HepG2 (cell line): ENCODE results near the gene MXI1. TPM values are rescaled to one million over a fixed set of nuclear protein-coding genes. Genes with fewer than 3 reads are reported as not detected.

ENCODE experiments used
- BRCA1 ChIP-seq: sonication (generic); formaldehyde crosslinking; IDR thresholded peaks from 2 replicates; pipeline ENCODE4 v1.4.0; 2020; ENCODE audit warnings: missing genetic modification reagents
- FOXP1 ChIP-seq, 2 experiments: fragments of 450-650 bp in 1 of 2; IDR thresholded peaks; 2 replicates each; pipeline ENCODE4 v1.6.1; 2017 to 2018; ENCODE audit warnings: antibody characterized with exemption in 1 of 2
- GZF1 ChIP-seq: sonication (generic); formaldehyde crosslinking; IDR thresholded peaks from 2 replicates; pipeline ENCODE4 v1.5.1; 2020; ENCODE audit warnings: mild to moderate bottlenecking, missing genetic modification reagents
- HDAC2 ChIP-seq: sonication (generic); formaldehyde crosslinking; IDR thresholded peaks from 2 replicates; pipeline ENCODE4 v1.4.0; 2020; ENCODE audit warnings: missing genetic modification reagents
- LRRFIP1 ChIP-seq: sonication (generic); formaldehyde crosslinking; conservative IDR thresholded peaks from 2 replicates; pipeline ENCODE4 v1.4.0; 2020; ENCODE audit warnings: missing genetic modification reagents
- SMAD3 ChIP-seq: sonication (generic); formaldehyde crosslinking; IDR thresholded peaks from 2 replicates; pipeline ENCODE4 v1.4.0; 2020; ENCODE audit warnings: missing genetic modification reagents
- SOX13 ChIP-seq, 3 experiments: fragments of 450-650 bp in 1 of 3; sonication (generic) in 1 of 3; formaldehyde crosslinking in 1 of 3; IDR thresholded peaks in 2 of 3; conservative IDR thresholded peaks in 1 of 3; 2 replicates each; pipeline versions ENCODE4 v1.5.0 to v1.6.1; 2016 to 2020; ENCODE audit warnings: antibody characterized with exemption in 1 of 3, mild to moderate bottlenecking in 1 of 3, missing compliant biosample characterization in 1 of 3, missing genetic modification reagents in 1 of 3, moderate library complexity in 1 of 3
- ZEB1 ChIP-seq: IDR thresholded peaks from 2 replicates; pipeline ENCODE4 v1.6.1; 2012; ENCODE audit warnings: mild to moderate bottlenecking, low read depth, inconsistent platforms; ENCODE audit not compliant: insufficient replicate concordance
- ZNF12 ChIP-seq: sonication (generic); formaldehyde crosslinking; IDR thresholded peaks from 2 replicates; pipeline ENCODE4 v1.5.0; 2020; ENCODE audit warnings: missing genetic modification reagents
- ZNF136 ChIP-seq: sonication (generic); formaldehyde crosslinking; IDR thresholded peaks from 2 replicates; pipeline ENCODE4 v1.8.1; 2022; ENCODE audit warnings: low read depth, mild to moderate bottlenecking, moderate library complexity, missing genetic modification reagents
- ZNF225 ChIP-seq: sonication (generic); formaldehyde crosslinking; IDR thresholded peaks from 2 replicates; pipeline ENCODE4 v1.4.0; 2020; ENCODE audit warnings: mild to moderate bottlenecking, missing genetic modification reagents
- ZNF260 ChIP-seq: sonication (generic); formaldehyde crosslinking; IDR thresholded peaks from 2 replicates; pipeline ENCODE4 v1.4.0; 2020; ENCODE audit warnings: missing genetic modification reagents, low read depth, mild to moderate bottlenecking, borderline replicate concordance
- ZNF44 ChIP-seq: sonication (generic); formaldehyde crosslinking; IDR thresholded peaks from 2 replicates; pipeline ENCODE4 v1.5.1; 2020; ENCODE audit warnings: mild to moderate bottlenecking, missing genetic modification reagents
- ZNF556 ChIP-seq: sonication (generic); formaldehyde crosslinking; IDR thresholded peaks from 2 replicates; pipeline ENCODE4 v1.4.0; 2020; ENCODE audit warnings: mild to moderate bottlenecking, missing genetic modification reagents, borderline replicate concordance
- ZNF713 ChIP-seq: sonication (generic); formaldehyde crosslinking; IDR thresholded peaks from 2 replicates; pipeline ENCODE4 v1.4.0; 2020; ENCODE audit warnings: mild to moderate bottlenecking, missing genetic modification reagents
- ZSCAN25 ChIP-seq: sonication (generic); formaldehyde crosslinking; IDR thresholded peaks from 2 replicates; pipeline ENCODE4 v1.8.0; 2022; ENCODE audit warnings: mild to moderate bottlenecking, missing genetic modification reagents
- polyA plus RNA-seq, 8 experiments: library from polyadenylated mRNA; depleted of rRNA in 3 of 8; stranded (reverse) in 7 of 8; unstranded in 1 of 8; fragments of >200 nt; fragmentation: Illumina TruSeq in 4 of 8; extraction: Trizol in 4 of 8; gene quantifications; 2 replicates each; pipeline versions ENCODE4 v1.2.1 to v1.2.3, GENCODE V29; 2011 to 2016; ENCODE audit warnings: low read depth in 4 of 8, missing spikeins in 1 of 8, mixed read lengths in 1 of 8; ENCODE audit not compliant: insufficient read depth in 1 of 8
- total RNA-seq, 5 experiments: library from RNA; depleted of rRNA; stranded (reverse); fragments of >200 nt; fragmentation: Illumina TruSeq; extraction: Trizol; gene quantifications; 2 replicates each; pipeline ENCODE4 v1.2.3, GENCODE V29; 2016; ENCODE audit warnings: low read depth in 1 of 5
- TF ChIP-seq, protein P1 (sequence below): sonication (generic); IDR thresholded peaks from 2 replicates; pipeline ENCODE4 v1.6.1; 2016; ENCODE audit warnings: low read depth, borderline replicate concordance
- TF ChIP-seq, protein P2 (sequence below): IDR thresholded peaks from 2 replicates; pipeline ENCODE4 v1.6.1; 2016; ENCODE audit warnings: low read depth, missing genetic modification reagents, missing compliant biosample characterization
- TF ChIP-seq, protein P3 (sequence below): sonication (generic); formaldehyde crosslinking; IDR thresholded peaks from 2 replicates; pipeline ENCODE4 v1.8.0; 2022; ENCODE audit warnings: mild to moderate bottlenecking, missing genetic modification reagents

Gene MXI1
- total and polyA plus RNA-seq, 2 of the 13 experiments (the other 11 are each of a cell fraction or from before 2014, with no cell fraction given), result 6.6 to 22.0 TPM

DNA sequence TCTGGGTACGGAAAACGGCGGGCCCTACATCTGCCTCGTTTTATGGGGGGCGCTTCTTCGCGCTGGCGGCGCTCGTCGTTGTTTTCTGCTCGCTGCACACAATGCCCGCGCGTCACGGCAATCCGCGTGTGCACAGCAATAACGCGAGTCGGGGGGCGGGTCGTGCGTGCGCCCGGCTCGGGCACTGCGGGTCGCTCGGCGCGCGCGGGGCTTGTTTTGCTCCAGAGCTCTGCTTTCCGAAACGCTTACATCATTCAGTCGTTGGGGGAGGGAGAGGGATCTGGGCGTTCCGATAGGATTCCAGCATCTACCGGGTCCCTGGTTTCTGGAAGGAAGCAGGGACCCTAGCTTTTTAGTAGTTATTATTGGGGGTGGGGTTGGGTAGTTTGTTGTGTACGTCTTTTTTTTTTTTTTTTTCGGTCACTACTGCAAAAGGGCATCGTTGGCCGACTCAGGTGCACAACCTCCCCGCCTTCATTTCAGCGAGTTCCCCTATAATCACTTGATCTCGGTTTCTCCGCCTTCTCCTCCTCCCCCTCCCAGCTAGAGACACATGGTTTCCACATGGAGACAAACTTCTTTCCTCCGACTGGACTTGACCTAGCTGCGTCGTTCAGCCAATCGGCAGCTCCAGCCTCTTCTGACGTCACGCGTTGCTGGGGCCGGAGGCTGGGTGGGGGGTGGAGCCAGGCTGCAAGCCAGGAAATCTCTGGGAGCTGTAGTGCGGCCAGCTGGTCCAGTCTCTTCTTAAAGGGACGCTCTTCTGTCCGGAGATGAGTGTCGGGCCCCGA, 3.5 kb downstream of the MXI1 start (continued):
- TF ChIP-seq ZNF556 (CRISPR knock-in tag) (no peak; the same call in 1 of the 2 replicates), ZNF44 (CRISPR knock-in tag) (peak; percentile 58; the same call in 1 of the 2 replicates), FOXP1 (IDR thresholded peaks at IDR 0.05) (no peak), FOXP1 (CRISPR knock-in tag; IDR thresholded peaks at IDR 0.05) (no peak; the same call in 1 of the 2 replicates), ZSCAN25 (CRISPR knock-in tag) (no peak), SMAD3 (CRISPR knock-in tag) (no peak), LRRFIP1 (CRISPR knock-in tag) (no peak), ZEB1 (no peak), GZF1 (CRISPR knock-in tag) (no peak), ZNF136 (CRISPR knock-in tag) (no peak), ZNF225 (CRISPR knock-in tag) (peak; percentile 60; the same call in 1 of the 2 replicates), ZNF260 (CRISPR knock-in tag) (no peak), ZNF12 (no peak), ZNF713 (no peak), SOX13 (IDR thresholded peaks at IDR 0.05) (no peak), SOX13 (CRISPR knock-in tag; conservative IDR thresholded peaks at IDR 0.05 in 1 of 2, IDR thresholded peaks at IDR 0.05 in 1 of 2) (no peak; a peak in 1 of 4 replicates), BRCA1 (no peak), HDAC2 (CRISPR knock-in tag) (no peak)
- TF ChIP-seq, protein P1, sequence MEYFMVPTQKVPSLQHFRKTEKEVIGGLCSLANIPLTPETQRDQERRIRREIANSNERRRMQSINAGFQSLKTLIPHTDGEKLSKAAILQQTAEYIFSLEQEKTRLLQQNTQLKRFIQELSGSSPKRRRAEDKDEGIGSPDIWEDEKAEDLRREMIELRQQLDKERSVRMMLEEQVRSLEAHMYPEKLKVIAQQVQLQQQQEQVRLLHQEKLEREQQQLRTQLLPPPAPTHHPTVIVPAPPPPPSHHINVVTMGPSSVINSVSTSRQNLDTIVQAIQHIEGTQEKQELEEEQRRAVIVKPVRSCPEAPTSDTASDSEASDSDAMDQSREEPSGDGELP, result peak; percentile 94
- TF ChIP-seq, protein P2, sequence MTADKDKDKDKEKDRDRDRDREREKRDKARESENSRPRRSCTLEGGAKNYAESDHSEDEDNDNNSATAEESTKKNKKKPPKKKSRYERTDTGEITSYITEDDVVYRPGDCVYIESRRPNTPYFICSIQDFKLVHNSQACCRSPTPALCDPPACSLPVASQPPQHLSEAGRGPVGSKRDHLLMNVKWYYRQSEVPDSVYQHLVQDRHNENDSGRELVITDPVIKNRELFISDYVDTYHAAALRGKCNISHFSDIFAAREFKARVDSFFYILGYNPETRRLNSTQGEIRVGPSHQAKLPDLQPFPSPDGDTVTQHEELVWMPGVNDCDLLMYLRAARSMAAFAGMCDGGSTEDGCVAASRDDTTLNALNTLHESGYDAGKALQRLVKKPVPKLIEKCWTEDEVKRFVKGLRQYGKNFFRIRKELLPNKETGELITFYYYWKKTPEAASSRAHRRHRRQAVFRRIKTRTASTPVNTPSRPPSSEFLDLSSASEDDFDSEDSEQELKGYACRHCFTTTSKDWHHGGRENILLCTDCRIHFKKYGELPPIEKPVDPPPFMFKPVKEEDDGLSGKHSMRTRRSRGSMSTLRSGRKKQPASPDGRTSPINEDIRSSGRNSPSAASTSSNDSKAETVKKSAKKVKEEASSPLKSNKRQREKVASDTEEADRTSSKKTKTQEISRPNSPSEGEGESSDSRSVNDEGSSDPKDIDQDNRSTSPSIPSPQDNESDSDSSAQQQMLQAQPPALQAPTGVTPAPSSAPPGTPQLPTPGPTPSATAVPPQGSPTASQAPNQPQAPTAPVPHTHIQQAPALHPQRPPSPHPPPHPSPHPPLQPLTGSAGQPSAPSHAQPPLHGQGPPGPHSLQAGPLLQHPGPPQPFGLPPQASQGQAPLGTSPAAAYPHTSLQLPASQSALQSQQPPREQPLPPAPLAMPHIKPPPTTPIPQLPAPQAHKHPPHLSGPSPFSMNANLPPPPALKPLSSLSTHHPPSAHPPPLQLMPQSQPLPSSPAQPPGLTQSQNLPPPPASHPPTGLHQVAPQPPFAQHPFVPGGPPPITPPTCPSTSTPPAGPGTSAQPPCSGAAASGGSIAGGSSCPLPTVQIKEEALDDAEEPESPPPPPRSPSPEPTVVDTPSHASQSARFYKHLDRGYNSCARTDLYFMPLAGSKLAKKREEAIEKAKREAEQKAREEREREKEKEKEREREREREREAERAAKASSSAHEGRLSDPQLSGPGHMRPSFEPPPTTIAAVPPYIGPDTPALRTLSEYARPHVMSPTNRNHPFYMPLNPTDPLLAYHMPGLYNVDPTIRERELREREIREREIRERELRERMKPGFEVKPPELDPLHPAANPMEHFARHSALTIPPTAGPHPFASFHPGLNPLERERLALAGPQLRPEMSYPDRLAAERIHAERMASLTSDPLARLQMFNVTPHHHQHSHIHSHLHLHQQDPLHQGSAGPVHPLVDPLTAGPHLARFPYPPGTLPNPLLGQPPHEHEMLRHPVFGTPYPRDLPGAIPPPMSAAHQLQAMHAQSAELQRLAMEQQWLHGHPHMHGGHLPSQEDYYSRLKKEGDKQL (CRISPR knock-in tag), result no peak
- TF ChIP-seq, protein P3, sequence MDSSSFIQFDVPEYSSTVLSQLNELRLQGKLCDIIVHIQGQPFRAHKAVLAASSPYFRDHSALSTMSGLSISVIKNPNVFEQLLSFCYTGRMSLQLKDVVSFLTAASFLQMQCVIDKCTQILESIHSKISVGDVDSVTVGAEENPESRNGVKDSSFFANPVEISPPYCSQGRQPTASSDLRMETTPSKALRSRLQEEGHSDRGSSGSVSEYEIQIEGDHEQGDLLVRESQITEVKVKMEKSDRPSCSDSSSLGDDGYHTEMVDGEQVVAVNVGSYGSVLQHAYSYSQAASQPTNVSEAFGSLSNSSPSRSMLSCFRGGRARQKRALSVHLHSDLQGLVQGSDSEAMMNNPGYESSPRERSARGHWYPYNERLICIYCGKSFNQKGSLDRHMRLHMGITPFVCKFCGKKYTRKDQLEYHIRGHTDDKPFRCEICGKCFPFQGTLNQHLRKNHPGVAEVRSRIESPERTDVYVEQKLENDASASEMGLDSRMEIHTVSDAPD, result no peak
